ENCODE results near the gene APLN.

APLN gene

DNA sequence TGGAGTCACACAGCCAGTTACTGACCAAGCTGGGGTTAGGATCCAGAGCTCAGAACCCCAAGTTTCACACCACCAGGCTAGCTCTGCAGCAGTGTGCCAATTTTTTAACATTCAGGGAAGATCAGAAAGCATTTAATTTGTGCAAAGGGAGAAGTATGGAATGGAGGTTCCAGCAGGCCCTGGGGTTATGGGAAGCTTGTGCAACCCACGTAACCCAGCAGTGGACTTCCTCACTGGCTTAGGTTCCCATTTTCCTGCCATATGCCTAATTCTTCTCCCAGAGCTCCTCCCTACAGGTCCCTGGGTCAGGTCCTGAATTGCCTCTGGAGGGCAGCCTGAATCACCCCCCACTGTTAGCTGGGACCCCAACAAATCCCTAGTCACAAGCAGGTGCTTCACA, 14.0 kb downstream of the APLN start:
- no peak for DNase-seq

DNA sequence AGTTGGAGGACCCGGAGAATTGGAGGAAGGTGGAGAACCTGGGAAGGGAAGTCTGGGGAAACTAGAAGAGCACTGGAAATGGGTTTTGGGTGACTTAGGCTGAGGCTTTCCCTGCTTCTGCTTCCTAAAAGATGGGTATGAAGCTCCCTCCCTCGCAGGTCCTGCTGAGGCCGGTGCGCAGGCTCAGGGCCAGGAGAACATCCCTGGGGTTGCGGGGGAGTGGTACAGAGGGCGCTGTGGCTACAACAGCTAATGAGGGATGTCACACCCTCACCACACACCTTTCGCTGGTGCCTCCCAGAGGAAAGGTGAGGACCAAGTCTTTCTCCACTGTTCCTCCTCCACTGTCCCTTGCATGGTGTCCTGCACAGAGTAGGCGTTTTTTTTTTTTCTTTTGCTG, 15.8 kb downstream of the APLN start:
- no peak for DNase-seq

DNA sequence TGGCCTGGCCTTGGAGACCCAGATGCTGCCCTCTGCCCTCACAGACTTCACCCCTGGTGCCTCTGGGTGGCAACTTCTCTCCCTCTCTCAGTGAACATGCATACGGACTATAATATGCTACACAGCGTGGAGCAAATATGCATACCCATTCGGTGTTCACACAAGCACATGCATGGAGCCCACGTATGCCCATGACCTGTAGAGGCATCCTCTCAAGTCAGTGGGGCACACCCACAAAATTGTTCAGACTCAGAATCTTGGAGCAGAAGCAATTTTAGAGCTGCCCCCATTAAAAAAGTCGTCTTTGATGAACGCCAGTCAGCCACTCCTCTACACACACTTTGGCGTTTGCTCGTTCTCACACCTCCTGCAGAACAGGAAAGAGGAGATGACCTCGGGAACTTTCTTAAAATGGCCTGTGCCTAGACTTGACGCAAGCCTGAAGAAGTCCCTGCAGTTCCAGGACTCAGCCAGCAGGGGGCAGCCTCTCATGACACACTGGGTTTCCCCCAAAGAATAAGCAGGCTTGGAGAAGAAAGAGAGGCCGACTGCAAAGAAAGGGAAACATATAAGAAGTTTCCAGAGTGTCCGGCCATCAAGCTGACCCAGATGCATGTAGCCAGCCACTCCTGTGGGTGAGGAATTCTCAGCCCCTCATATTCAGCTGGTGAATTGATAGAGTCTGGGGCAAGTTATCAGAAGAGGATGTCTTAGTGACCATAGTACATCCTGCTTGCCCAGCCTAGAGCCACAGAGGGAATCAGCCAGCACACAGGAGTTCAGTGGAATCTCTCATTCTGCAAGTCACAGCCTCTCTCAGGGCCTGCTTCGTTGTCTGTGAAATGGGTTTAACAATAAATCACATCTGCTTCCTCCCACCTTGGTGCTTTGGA, 17.3 kb downstream of the APLN start:
- peak; percentile 46 for DNase-seq

DNA sequence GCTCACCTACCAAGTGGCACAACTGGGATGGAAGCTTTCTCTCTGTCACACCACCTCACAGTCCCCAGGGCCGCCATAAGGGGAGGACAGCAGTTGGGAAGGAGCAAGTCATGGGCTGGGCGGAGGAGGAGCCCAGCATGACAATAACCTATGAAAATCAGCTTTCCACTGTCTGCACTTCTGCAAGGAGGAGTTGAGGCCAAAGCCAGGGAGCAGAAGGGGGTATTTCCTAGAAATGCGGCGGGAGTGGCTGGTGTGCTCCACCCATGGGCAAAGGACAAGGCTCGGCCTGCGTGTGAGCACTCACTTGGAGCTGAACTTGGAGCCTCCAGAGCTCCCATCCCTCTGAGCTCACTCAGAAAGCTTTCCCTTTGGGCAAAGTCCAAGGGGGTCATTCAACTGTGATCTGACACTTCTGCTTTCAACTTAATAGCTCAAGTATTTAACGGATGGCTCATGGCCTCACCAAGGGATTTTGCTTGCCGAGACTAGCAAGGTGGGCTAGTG, 18.5 kb downstream of the APLN start:
- no peak for DNase-seq

DNA sequence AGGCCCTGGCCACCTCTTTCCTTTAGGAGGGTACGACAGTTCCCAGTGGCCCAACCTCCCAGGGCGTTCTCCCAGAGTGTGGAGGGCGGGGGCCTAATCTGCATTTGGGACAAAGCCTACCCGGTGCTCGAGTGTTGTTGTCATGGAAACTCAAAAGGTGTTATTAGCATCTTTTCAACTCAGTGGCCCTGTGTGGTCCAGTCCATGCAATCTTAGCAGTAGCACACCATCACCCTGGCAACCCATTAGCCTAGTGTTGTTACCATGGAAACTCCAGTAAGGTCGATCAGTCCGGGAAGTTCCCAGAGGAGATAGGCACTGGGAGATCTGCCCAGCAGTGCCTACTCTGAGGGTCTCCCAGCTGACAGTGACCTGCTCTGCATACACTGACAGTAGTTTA, 20.2 kb downstream of the APLN start:
- DNase-seq, result no peak

DNA sequence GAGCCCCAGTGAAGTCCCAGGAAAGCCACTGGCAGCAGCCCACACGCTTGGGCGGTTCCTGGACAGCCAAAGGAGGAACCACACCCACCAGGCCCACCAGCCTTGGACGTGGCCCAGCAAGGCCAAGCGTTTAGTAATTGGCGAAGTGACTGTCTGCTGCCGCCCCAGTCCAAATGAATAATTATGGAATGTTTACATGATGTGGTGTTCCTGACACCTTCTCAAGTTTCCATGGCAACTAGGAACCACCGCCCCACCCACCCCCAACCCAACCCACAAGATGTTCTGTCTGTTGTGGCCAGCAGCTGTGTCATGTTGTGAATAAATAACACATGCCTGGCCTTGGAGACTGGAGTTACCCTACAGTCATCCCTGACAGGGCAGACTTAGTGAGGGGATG, 22.3 kb downstream of the APLN start:
- no peak for DNase-seq

DNA sequence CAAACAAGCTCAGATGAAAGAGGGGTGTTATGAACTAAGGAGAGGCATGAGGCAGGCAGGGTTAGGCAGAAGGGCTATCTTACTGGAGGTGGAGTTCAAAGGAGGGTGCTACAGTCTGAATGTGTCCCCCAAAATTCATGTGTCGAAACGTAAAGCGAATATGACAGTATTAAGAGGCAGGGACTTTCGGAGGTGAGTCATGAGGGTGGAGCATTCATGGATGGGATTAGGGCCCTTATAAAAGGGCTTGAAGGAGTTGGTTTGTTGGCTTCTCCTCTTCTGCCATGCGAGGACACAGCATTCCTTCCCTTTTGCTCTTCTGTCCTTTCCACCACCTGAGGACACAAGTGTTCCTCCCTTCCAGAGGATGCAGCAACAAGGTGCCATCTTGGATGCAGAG, 22.9 kb downstream of the APLN start:
- no peak for DNase-seq

DNA sequence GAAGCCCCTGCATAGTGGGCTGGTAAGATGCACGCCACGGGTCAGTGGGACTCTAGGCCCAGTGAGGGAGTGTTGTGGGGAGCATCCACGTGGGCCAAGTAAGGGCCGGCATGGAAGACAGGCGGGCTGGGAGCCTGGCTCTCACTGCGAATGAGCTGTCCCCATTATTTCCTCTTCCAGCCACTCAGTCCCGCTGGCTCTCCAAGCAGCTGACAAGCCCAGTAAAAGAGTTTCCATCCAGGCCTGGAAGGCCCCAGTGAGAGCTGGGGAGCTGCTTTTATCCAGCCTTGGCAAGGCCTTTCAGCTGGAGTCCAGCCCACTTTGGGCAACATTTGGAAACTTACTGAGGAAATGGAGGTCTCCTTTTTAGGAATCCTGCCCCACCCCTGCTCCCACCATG, 24.9 kb downstream of the APLN start:
- DNase-seq, result no peak

DNA sequence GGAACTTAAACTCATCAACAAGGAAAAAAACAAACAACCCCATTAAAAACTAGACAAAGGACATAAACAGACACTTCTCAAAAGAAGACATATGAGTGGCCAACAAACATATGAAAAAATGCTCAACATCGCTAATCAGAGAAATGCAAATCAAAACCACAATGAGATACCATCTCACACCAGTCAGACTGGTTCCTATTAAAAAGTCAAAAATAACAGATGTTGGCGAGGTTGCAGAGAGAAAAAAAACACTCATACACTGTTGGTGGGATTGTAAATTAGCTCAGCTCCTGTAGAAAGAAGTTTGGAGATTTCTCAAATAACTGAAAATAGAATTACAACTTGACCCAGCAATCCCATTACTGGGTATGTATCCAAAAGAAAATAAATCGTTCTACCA, 28.7 kb downstream of the APLN start:
- DNase-seq, result no peak

DNA sequence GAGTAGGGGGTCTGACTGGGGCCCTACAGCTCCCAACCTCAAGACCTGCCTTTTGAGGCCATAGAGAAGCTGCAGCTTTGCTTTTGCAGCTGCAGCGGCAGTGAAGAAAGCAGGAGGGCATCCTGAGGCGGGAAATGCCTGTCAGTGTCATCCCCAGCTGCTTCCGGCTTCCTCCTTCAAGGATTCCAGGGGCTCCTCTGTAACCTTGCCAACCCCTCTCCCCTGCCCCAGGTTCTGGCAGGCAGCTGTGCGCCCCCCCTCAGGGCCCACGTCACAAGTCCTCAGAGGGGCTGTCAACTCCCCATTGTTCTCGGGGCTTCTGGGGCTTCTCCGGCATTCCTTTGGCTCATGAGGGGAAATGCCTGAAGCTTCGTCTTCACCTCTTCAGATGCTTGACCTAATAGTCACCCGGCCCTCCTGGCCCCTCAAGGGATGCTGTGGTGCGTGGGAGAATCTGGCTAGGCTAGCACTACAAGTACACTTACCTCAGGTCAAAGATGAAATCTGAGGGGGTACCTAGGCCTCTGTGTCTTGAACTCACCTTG, 31.9 kb downstream of the APLN start:
- DNase-seq, result peak; percentile 67

DNA sequence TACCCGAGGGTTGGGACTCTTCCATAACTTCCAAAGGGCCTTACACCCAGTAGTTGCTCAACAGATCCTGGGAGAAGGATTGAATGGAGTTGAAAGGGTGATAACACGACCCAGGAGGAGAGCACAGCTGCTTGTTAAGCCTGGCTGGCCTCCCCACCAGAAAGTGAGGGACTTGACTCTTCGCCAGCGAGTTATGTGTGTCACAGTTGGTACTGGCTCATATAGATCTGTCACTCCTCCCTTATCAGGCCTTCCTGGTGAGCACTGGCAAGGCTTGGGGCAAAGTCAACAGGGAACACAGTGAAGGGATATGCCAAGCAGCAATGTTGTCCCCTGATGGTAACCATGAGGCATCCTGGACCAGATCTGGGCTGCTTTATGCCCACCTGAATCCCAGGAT, 35.8 kb downstream of the APLN start:
- DNase-seq, result no peak

DNA sequence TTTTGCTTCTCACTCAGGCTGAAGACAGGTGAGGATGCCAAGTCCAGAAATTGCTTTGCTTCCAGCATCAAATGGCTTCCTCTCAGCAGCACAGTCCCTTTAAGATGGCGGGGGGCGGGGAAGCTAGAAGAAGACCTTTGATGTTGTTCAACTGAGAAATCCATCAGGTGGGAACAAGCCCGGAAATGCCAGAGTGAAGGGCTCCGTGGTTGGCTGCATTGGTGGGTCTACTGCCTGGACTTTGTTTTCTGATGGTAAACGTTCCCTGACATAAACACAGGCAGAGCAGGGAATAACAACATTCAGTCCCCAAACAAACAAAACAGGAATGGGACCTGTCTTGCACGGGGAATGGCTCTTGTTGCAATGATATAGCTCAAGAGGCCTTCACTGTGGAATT, 37.3 kb downstream of the APLN start:
- no peak for DNase-seq

DNA sequence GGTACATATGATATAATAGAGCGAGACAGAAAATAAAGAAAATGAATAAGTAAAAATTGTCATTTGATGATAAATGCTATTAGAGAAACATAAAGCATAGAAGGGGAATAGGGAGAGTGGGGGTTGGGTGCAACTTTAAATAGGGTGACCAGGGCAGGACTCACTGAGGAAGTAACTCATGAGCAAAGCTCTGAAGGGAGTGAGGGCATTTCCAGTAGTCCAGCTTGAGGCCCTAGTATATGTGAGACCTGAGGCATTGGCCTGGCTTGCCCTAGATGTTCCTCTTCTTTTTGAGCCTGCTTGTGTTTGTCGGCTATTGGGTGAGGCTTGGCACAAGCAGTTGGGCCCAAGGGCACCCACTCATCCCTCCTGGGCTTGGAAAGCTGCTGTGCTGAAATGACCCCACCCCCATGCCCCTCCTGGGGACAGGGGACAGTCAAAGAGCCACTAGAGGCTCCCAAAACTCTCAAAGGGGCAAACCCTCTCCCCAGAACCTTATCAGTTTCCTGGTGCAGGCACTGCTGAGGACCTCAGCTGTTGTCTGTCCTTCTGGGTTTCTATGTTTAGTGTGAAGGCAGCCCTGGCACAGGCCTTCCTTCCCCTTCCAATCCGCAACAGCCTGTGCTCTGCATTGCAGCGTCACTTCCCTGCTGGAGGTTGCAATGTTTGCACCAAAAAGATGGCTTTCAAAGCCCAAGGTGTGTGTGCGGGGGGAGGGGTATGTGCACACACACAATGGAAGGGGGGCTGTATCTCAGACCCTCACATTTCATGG, 40.1 kb downstream of the APLN start:
- no peak for DNase-seq

DNA sequence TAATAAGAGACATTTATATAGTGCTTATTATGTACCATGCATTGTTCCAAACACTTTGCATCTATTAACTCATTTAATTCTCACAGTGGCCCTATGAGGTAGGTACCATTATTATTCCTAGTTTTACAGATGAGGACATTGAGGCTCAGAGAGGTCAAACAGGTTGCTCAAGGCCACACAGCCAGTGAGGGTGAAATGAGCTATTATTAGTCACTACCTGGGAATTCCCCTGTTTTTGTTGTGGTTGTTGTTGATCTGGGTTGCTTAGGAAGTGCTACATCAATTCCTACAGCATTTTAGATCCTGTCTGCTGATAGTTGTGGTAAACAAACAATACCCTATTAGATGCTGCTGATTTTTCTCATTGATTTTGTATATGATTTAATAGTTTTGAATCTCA, 41.2 kb downstream of the APLN start:
- no peak for DNase-seq

DNA sequence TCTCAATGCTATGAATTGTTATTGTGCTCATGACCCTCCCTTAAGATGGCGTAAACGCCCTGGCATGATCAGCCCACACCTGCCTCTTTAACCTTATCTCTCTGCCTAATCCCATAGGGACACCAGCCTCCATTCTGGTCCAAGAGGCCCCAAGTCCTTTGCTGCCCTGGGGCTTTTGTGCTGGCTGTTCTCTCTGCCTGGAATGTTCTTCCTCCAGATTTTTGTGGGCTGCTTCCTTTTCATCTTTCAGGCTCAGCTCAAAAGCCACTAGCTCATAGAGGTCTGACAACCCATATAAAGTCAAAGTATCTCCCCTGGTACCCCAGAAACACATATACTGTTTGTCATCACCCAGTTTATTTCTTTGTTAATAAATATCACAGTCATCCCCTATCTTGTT, 42.4 kb downstream of the APLN start:
- no peak for DNase-seq

DNA sequence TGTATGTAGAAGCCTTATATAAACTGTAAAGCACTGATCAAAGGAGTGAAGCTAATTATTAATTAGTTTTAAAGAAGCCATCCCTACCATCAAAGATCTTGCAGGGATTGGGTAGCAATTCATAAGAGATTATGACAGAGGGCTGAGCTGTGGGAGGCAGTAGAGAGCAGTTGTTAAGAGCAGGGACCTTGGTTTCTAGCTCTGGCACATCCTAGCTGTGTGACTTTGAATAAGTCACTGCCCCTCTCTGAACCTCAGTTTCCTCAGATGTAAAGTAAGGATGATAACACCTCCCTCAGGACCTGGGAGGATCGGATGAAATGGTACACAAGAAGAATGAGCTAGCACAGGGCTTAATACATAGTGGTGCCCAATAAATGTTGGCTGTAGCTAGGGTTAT, 45.4 kb downstream of the APLN start:
- no peak for DNase-seq

DNA sequence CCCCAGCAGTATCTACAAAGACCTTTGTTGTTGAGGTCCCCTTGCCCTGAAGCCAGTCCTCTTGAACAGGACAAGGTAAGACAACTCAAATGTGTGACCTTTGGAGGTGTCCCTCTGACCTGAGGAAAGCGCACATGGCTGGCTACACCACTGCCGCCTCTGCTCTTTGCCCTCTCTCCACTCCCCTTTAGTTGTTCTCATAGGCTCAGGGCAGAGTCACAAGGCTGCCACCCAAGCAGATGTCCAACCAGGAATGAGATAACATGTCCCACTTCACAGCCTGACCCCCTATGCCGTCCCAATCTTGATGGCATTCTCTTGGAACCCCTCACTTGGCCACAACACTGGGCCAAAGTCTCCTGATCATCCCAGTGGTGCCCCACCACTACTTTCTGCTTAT, 46.3 kb downstream of the APLN start:
- DNase-seq, result no peak

DNA sequence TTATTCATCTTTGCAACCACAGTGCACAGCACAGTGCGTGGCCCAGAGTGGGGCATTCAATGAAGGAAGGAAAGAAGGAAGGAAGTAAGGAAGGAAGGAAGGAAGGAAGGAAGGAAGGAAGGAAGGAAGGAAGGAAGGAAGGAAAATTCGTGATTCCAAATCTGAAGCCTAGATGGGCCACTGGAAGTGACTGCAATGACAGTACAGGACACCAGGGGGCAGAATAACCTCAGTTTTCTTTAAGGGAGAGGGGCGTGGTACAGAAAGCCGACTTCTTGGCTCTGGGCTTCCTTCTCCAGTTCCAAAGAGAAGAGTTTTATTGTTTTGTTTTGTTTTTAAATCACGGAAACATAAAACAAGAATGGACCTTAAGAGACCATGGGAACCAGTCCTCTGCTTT, 47.8 kb downstream of the APLN start:
- peak; percentile 42 for DNase-seq

DNA sequence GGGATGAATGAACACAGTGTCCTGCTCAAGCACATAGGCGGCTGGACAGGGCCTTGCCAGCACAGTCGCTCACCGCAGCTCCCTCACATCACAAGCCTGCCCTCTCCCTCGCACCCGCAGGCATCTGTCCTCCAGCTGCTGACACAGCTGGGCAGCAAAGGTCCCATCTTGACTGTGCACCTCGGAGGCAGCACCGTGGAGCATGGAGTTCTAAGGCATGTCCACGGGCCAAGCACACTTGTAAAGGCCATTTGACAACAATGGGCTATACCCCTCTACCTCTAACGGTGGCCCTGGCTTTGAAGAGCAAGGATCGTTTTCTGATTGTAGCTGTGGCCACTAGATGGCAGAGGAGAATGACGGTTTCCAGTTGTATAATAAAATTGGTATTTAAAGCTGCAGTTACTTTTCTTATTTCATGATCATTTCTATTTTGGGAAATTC, 53.8 kb downstream of the APLN start:
- no peak for DNase-seq

DNA sequence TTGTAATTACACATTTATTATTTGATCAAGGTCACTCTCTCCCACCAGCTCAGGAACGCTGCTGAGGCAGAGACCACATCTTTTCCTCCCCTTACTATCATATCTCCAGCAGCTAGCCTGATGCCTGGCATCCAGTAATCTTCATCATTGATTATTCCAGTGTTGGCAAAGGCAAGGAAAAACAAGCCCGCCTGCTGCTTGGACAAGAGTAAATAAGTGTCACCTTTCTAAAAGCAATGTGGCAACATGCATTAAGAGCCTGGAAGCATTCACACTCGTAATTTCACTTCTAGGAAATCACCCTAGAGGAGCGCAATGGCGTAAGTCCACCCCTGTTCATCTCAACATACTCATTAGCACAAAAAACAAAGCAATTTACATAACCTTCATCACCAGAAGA, 54.8 kb downstream of the APLN start:
- DNase-seq, result no peak

DNA sequence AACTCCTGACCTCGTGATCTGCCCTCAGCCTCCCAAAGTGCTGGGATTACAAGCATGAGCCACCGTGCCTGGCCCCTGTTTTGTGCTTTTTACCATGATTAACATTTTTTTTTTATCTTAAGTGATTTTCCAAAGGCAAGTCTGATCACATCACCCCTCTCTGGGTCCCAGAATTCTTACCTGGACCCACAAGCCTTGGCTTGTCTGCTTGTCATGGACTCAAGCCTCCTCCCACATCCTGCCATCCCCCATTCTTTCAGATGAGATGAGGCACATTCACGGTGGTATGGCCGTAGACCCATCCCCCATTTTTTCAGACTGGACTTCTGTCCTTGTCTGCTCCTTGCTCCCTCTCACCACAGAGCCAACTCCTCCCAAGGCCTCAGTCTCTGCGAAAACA, 55.3 kb downstream of the APLN start:
- DNase-seq, result no peak

DNA sequence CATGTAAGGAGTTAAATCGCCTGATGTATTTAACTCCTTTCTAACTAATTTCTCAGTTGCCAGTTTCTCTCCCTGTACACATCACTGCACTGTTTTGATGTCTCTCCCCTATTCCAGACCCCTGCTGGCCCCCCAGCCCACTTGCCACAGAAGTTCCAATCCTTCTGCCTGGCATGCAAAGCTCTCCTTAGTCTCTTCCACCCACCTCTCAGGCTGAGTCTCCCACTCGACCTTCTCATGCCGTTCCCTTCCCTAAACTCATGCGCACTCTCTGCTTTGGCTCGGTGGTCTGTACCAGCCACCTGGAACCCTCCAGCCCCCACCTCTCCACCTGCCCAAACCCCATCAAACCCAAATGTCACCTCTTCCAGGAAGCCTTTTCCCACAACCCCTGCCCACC, 56.9 kb downstream of the APLN start:
- DNase-seq, result no peak

DNA sequence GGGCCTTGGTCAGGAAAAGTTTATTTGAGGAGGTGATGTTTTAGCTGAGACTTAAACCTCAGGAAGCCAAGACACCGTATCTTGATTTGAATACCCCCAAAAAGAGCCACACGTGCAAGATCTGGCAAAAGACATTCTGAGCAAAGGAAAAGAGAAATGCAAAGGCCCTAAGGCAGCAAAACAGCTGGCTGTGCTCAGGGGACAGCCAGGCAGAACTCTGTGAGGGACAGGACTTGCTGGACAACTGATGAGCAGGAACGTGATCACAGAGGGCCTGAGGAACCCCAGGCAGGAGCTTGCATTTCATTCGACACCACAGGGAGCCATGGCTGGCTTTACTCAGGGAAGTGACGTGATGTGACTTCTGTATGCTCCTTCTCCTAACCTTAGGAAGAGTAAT, 58.7 kb downstream of the APLN start:
- no peak for DNase-seq
